Neuronal stem cell (in vitro differentiated cells): ENCODE measurements around the gene CNTN5.

ENCODE experiments used
- DNase-seq: peaks from one replicate; pipeline ENCODE4 v3.0.0-alpha.2; 2013; ENCODE audit warnings: low spot score
- H2AFZ ChIP-seq: one replicate; pipeline ENCODE4 v1.6.1; 2013; ENCODE audit warnings: mild to moderate bottlenecking, low read length, inconsistent platforms
- H2AK5ac ChIP-seq: 2 replicates; pipeline ENCODE4 v1.6.1; 2013; ENCODE audit warnings: low read depth, mild to moderate bottlenecking, inconsistent platforms, low read length, moderate library complexity, mixed read lengths
- H2BK120ac ChIP-seq: 2 replicates; pipeline ENCODE4 v1.6.1; 2013; ENCODE audit warnings: low read depth, mild to moderate bottlenecking, inconsistent platforms, low read length, moderate library complexity, mixed read lengths
- H2BK12ac ChIP-seq: one replicate; pipeline ENCODE4 v1.6.1; 2013; ENCODE audit warnings: low read length, inconsistent platforms
- H2BK15ac ChIP-seq: 2 replicates; pipeline ENCODE4 v1.6.1; 2013; ENCODE audit warnings: mild to moderate bottlenecking, low read length, inconsistent platforms, mixed read lengths
- H2BK5ac ChIP-seq: one replicate; pipeline ENCODE4 v1.6.1; 2013; ENCODE audit warnings: inconsistent platforms, mild to moderate bottlenecking, low read length, moderate library complexity
- H3K14ac ChIP-seq: one replicate; pipeline ENCODE4 v1.6.1; 2013; ENCODE audit warnings: low read length, inconsistent platforms
- H3K18ac ChIP-seq: 2 replicates; pipeline ENCODE4 v1.6.1; 2013; ENCODE audit warnings: low read length, inconsistent platforms
- H3K23ac ChIP-seq: 2 replicates; pipeline ENCODE4 v1.6.1; 2013; ENCODE audit warnings: low read depth, mild to moderate bottlenecking, mixed read lengths, low read length, inconsistent platforms; ENCODE audit not compliant: poor library complexity
- H3K27ac ChIP-seq: replicated peaks from 3 replicates; pipeline ENCODE4 v1.5.1; 2013; ENCODE audit warnings: low read length, inconsistent platforms
- H3K27me3 ChIP-seq, 3 experiments: 2 replicates each; pipeline ENCODE4 v1.6.1; 2013; ENCODE audit warnings: low read length in 3 of 3, mild to moderate bottlenecking in 2 of 3, inconsistent platforms in 1 of 3, low read depth in 1 of 3, mixed read lengths in 1 of 3, moderate library complexity in 1 of 3; ENCODE audit not compliant: control insufficient read depth in 3 of 3, insufficient read depth in 3 of 3
- H3K36me3 ChIP-seq, 2 donors: replicated peaks in 1 of 2; 2 replicates each; pipeline ENCODE4 v1.6.1; 2013; ENCODE audit warnings: low read length in 2 of 2; ENCODE audit not compliant: control insufficient read depth in 2 of 2, insufficient read depth in 2 of 2
- H3K4ac ChIP-seq: 2 replicates; pipeline ENCODE4 v1.6.1; 2013; ENCODE audit warnings: inconsistent platforms, mild to moderate bottlenecking, low read length, moderate library complexity
- H3K4me1 ChIP-seq, 2 donors: 1 replicate in 1 of 2; 2 replicates in 1 of 2; pipeline ENCODE4 v1.6.1; 2013; ENCODE audit warnings: low read length in 2 of 2, low read depth in 1 of 2; ENCODE audit not compliant: control insufficient read depth in 2 of 2, insufficient read depth in 1 of 2
- H3K4me2 ChIP-seq: one replicate; pipeline ENCODE4 v1.6.1; 2013; ENCODE audit warnings: mild to moderate bottlenecking, low read length, inconsistent platforms; ENCODE audit not compliant: insufficient read depth, poor library complexity, severe bottlenecking
- H3K4me3 ChIP-seq, 2 donors: 2 replicates each; pipeline ENCODE4 v1.5.1; 2013; ENCODE audit warnings: low read length in 2 of 2, mild to moderate bottlenecking in 2 of 2, inconsistent platforms in 1 of 2, moderate library complexity in 1 of 2
- H3K79me1 ChIP-seq: one replicate; pipeline ENCODE4 v1.6.1; 2013; ENCODE audit warnings: low read depth, mild to moderate bottlenecking, inconsistent platforms, low read length, moderate library complexity
- H3K9ac ChIP-seq: one replicate; pipeline ENCODE4 v1.6.1; 2013; ENCODE audit warnings: mild to moderate bottlenecking, low read depth, low read length, inconsistent platforms; ENCODE audit not compliant: poor library complexity
- H3K9me3 ChIP-seq, 2 donors: replicated peaks in 1 of 2; 2 replicates each; pipeline versions ENCODE3 to v1.6.1; 2013; ENCODE audit warnings: low read length in 2 of 2, mild to moderate bottlenecking in 2 of 2, inconsistent platforms in 1 of 2, low read depth in 1 of 2, mixed read lengths in 1 of 2, moderate library complexity in 1 of 2; ENCODE audit not compliant: control insufficient read depth in 2 of 2, insufficient read depth in 1 of 2
- H4K8ac ChIP-seq: one replicate; pipeline ENCODE4 v1.6.1; 2013; ENCODE audit warnings: low read depth, mild to moderate bottlenecking, inconsistent platforms, low read length, moderate library complexity
- H4K91ac ChIP-seq: one replicate; pipeline ENCODE4 v1.6.1; 2013; ENCODE audit warnings: low read length, low read depth, mild to moderate bottlenecking, inconsistent platforms; ENCODE audit not compliant: poor library complexity
- WGBS, 2 donors: extraction: QIAGEN DNeasy Blood & Tissue Kit; methylation state at CpG; one replicate each; pipeline ENCODE4 v1.1.7; 2013; ENCODE audit warnings: missing lambda C conversion rate in 2 of 2, mixed read lengths in 1 of 2; ENCODE audit not compliant: insufficient read length in 2 of 2, insufficient replicate concordance in 1 of 2; ENCODE audit errors: extremely low coverage in 2 of 2; 5-methylcytosine and 5-hydroxymethylcytosine counted together

CNTN5 gene

DNA sequence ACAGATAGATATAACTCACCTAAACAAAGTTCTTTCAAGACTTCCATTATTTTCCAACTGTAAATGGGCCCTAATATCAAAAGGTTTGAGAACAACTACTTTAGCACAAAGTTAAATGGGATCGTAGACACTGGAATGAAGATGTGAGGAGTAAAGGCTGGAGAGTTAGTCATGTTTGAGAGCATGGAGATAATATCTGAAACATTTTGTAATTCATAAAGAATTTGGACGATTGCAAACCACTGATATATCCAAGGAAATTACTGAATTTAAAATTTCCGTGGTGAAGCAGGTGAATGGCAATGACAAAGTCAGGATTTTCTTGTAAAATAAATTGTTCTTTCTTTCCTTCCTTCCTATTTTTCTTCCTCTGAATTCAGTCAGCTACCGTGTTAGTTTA is 564.9 kb downstream of the CNTN5 start:
- no peak overlapping the region for H3K4me3 ChIP-seq
- WGBS, 2 donors: no CpG with 5 or more reads among the region's 4 CpGs
- no peak overlapping the region for H3K14ac ChIP-seq

DNA sequence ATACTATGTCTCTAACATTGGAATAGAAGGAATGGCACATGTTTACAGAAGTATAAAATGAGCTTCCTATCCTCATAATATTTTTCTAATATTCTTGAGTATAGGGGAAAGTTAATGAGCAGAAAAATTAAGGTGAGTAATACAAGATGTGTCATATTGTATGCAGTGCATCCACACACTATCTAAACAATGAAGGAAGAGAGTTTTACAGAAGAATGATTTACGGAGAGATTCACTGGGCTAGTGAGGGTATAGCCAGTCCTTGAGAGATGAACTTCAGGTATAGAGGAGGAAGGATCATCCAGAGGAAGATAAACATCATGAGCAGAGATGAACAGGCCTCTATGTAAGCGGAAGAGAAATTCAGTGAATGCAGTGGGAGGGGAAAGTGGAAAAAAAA is 569.0 kb downstream of the CNTN5 start:
- Histone ChIP-seq H3K14ac (no peak overlapping the region), H2BK15ac (no peak overlapping the region), H3K9me3 (no peaks in the 10 kb centered on the region), H3K4me2 (no peak overlapping the region), H2BK5ac (no peak overlapping the region), H2BK120ac (no peak overlapping the region), H3K79me1 (no peaks in the 10 kb centered on the region), H4K8ac (no peak overlapping the region), H2AFZ (no peak overlapping the region), H4K91ac (no peak overlapping the region), H3K27ac (no peak overlapping the region), H2BK12ac (no peak overlapping the region), H2AK5ac (no peak overlapping the region), H3K23ac (no peak overlapping the region), H3K9ac (no peak overlapping the region), H3K36me3 (no peaks in the 10 kb centered on the region), H3K4me3 (no peak overlapping the region), H3K27me3 (no peaks in the 10 kb centered on the region), H3K4ac (no peak overlapping the region), H3K4me1 (peaks cover 0 to 3% of the 10 kb centered on the region in 2 donors), H3K18ac (no peak overlapping the region)
- no peak for DNase-seq
- WGBS, 2 donors: no CpG with 5 or more reads among the region's 2 CpGs

More for the DNA sequence above, 564.9 kb downstream of the CNTN5 start:
- no peak for DNase-seq
- H3K4me1 ChIP-seq: no peaks in the 10 kb centered on the region
- no peaks in the 10 kb centered on the region for H3K27me3 ChIP-seq
- H2AFZ ChIP-seq: no peak overlapping the region
- H3K18ac ChIP-seq: no peak overlapping the region
- no peak overlapping the region for H2BK12ac ChIP-seq
- H2BK15ac ChIP-seq: no peak overlapping the region
- no peak overlapping the region for H2BK5ac ChIP-seq
- H4K91ac ChIP-seq: no peak overlapping the region
- no peaks in the 10 kb centered on the region for H3K9me3 ChIP-seq
- H2AK5ac ChIP-seq: no peak overlapping the region
- no peak overlapping the region for H4K8ac ChIP-seq
- H3K79me1 ChIP-seq: no peaks in the 10 kb centered on the region
- H3K27ac ChIP-seq: no peak overlapping the region
- no peak overlapping the region for H3K9ac ChIP-seq
- H3K4ac ChIP-seq: no peak overlapping the region
- no peak overlapping the region for H3K4me2 ChIP-seq
- H3K36me3 ChIP-seq: no peaks in the 10 kb centered on the region
- no peak overlapping the region for H2BK120ac ChIP-seq
- no peak overlapping the region for H3K23ac ChIP-seq

DNA sequence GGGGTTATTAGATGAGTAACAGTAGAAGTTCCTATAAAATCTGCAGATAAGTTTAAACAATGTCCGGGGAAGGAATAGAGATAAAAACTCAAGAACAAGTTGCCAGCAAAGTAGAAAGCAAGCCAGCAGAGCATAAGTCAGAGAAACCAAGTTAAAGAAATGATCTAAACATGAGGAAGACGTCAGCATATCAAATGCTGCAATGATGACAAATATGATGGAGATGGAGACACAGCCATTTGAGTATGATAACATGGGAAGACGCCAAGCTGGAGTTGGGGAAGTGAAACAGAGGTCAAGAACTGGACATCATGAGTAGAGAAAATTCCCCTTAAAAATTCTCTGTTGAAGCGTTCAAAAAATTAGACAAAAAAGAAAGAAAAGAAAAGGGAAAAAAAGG is 571.5 kb downstream of the CNTN5 start:
- Histone ChIP-seq H3K79me1 (no peaks in the 10 kb centered on the region), H3K4me2 (no peak overlapping the region), H3K9ac (no peak overlapping the region), H3K14ac (no peak overlapping the region), H4K91ac (no peak overlapping the region), H2AK5ac (no peak overlapping the region), H3K9me3 (no peaks in the 10 kb centered on the region), H3K27me3 (no peaks in the 10 kb centered on the region), H2BK15ac (no peak overlapping the region), H3K18ac (no peak overlapping the region), H2BK120ac (no peak overlapping the region), H2BK5ac (no peak overlapping the region), H2AFZ (no peak overlapping the region), H3K4ac (no peak overlapping the region), H3K27ac (no peak overlapping the region), H2BK12ac (no peak overlapping the region), H3K36me3 (no peaks in the 10 kb centered on the region), H3K4me1 (peaks cover 0 to 3% of the 10 kb centered on the region in 2 donors), H3K4me3 (no peak overlapping the region), H4K8ac (no peak overlapping the region), H3K23ac (no peak overlapping the region)
- WGBS, 2 donors: no CpG with 5 or more reads among the region's 4 CpGs
- DNase-seq: no peak

DNA sequence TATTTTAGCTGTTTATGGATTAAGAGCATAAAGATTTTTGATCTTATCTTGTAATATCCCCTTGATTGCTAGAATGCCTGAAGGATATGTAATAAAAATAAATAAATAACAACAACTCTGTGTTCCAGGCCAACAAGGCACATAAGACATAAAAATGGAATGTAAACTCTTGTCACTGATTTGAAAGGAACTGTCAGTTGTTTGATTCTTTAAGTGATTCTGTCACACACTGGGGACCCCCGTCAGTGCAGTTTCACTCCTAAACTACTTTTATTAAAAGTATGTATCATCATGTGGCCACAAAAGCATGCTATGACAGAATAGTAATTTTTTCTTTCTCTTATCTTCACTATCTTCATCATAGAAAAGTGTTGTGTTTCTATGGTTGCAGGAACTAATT is 572.4 kb downstream of the CNTN5 start:
- no peak for DNase-seq
- H2AK5ac ChIP-seq: no peak overlapping the region
- no peak overlapping the region for H3K27ac ChIP-seq
- no peak overlapping the region for H2BK12ac ChIP-seq
- H3K4me3 ChIP-seq: no peak overlapping the region
- H3K14ac ChIP-seq: no peak overlapping the region
- no peak overlapping the region for H4K91ac ChIP-seq
- no peak overlapping the region for H2BK15ac ChIP-seq
- WGBS, 2 donors: no CpG with 5 or more reads among the region's 1 CpG
- no peaks in the 10 kb centered on the region for H3K36me3 ChIP-seq
- H2AFZ ChIP-seq: no peak overlapping the region
- H3K27me3 ChIP-seq: no peaks in the 10 kb centered on the region
- H3K9ac ChIP-seq: no peak overlapping the region
- no peak overlapping the region for H4K8ac ChIP-seq
- no peak overlapping the region for H2BK120ac ChIP-seq
- H3K18ac ChIP-seq: no peak overlapping the region
- no peak overlapping the region for H2BK5ac ChIP-seq
- no peaks in the 10 kb centered on the region for H3K79me1 ChIP-seq
- no peaks in the 10 kb centered on the region for H3K9me3 ChIP-seq
- H3K4me1 ChIP-seq: peaks cover 0 to 3% of the 10 kb centered on the region in 2 donors
- H3K4ac ChIP-seq: no peak overlapping the region
- no peak overlapping the region for H3K4me2 ChIP-seq
- no peak overlapping the region for H3K23ac ChIP-seq
